Neutrophil (primary cell): ENCODE results near the gene TCF12.

Source experiments
- H3K27ac ChIP-seq: fragments of 200-600 bp; sonication (generic); 2 replicates; pipeline ENCODE4 v1.5.1; 2016; ENCODE audit warnings: mild to moderate bottlenecking, moderate library complexity
- H3K27me3 ChIP-seq: fragments of 200-600 bp; sonication (generic); 2 replicates; pipeline ENCODE4 v1.6.0; 2016; ENCODE audit warnings: mild to moderate bottlenecking
- H3K36me3 ChIP-seq: fragments of 200-600 bp; sonication (generic); 2 replicates; pipeline ENCODE4 v1.5.1; 2017
- H3K4me1 ChIP-seq, 2 experiments: fragments of 200-600 bp in 1 of 2; sonication (generic) in 1 of 2; 1 replicate in 1 of 2; 2 replicates in 1 of 2; pipeline versions ENCODE4 v1.5.1 to v1.6.1; 2013 to 2016; ENCODE audit warnings: low read depth in 1 of 2, low read length in 1 of 2, mild to moderate bottlenecking in 1 of 2, moderate library complexity in 1 of 2; ENCODE audit not compliant: control insufficient read depth in 1 of 2, insufficient read depth in 1 of 2
- H3K4me3 ChIP-seq, 2 experiments: fragments of 200-600 bp in 1 of 2; sonication (generic) in 1 of 2; 1 replicate in 1 of 2; 2 replicates in 1 of 2; pipeline ENCODE4 v1.5.1; 2013 to 2016; ENCODE audit warnings: low read depth in 1 of 2, low read length in 1 of 2, mild to moderate bottlenecking in 1 of 2, moderate library complexity in 1 of 2
- H3K9me3 ChIP-seq: fragments of 200-600 bp; sonication (generic); 2 replicates; pipeline ENCODE4 v1.5.1; 2016
- TF ChIP-seq, protein P1 (sequence below): fragments of 200-600 bp; sonication (generic); IDR thresholded peaks from 2 replicates; pipeline ENCODE4 v1.5.1; 2016; ENCODE audit warnings: antibody characterized with exemption

Gene TCF12

DNA sequence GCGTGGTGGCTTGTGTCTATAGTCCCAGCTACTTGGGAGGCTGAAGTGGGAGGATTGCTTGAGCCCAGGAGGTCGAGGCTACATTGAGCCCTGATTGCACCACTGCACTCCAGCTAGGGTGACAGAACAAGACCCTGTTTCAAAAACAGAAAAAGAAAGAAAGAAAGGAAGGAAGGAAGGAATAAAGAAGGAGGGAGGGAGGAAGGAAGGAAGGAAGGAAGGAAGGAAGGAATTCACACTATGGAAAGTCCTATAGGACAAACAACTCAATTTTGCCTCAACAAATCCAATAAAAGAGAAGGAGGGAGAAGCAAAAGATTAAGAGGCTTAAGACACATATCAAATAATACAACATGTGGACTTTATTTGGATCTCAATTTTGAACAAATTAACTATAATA lies 16.5 kb upstream of the TCF12 start:
- TF ChIP-seq, protein P1, sequence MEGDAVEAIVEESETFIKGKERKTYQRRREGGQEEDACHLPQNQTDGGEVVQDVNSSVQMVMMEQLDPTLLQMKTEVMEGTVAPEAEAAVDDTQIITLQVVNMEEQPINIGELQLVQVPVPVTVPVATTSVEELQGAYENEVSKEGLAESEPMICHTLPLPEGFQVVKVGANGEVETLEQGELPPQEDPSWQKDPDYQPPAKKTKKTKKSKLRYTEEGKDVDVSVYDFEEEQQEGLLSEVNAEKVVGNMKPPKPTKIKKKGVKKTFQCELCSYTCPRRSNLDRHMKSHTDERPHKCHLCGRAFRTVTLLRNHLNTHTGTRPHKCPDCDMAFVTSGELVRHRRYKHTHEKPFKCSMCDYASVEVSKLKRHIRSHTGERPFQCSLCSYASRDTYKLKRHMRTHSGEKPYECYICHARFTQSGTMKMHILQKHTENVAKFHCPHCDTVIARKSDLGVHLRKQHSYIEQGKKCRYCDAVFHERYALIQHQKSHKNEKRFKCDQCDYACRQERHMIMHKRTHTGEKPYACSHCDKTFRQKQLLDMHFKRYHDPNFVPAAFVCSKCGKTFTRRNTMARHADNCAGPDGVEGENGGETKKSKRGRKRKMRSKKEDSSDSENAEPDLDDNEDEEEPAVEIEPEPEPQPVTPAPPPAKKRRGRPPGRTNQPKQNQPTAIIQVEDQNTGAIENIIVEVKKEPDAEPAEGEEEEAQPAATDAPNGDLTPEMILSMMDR, result no peak
- Histone ChIP-seq H3K27ac (no peak overlapping the region), H3K9me3 (no peaks in the 10 kb centered on the region), H3K36me3 (no peaks in the 10 kb centered on the region), H3K27me3 (no peaks in the 10 kb centered on the region), H3K4me3 (no peak overlapping the region), H3K4me1 (no peaks in the 10 kb centered on the region)

DNA sequence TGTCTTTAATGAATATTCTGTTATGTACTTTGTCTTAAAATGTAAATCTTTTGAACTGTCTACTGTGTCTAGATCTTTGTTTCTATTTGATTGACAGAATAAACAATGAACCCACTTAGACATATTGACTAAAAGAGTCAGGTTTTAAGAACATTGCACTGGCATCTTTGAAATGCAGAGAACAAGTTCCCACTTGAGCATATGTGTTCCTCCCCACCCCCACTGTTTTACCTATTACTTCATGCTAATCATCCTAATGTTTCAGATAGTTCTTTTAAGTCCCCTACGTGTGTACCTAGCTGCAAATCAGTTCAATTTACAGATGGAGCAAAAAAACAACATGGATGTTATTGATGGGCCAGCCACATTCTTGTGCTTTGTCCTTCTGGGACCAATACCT lies 11.7 kb upstream of the TCF12 start:
- H3K4me1 ChIP-seq, result no peaks in the 10 kb centered on the region
- no peak overlapping the region for H3K27ac ChIP-seq
- TF ChIP-seq, protein P1, result no peak
- no peaks in the 10 kb centered on the region for H3K27me3 ChIP-seq
- H3K36me3 ChIP-seq, result no peaks in the 10 kb centered on the region
- no peaks in the 10 kb centered on the region for H3K9me3 ChIP-seq
- H3K4me3 ChIP-seq, result no peak overlapping the region

DNA sequence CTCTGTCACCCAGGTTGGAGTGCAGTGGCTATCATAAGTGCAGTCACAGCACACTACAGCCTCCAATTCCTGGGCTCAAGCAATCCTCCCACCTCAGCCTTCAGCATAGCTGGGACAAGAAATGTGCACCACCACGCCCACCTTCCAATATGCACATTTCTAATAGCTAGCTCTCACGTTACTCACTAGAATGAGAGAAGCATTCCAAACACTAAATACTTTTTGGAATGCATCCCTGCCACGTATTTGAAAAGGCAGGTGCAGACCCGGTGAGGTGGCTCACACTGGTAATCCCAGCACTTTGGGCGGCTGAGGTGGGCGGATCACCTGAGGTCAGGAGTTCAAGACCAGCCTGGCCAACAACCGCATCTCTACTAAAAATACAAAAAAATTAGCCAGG lies 7.6 kb upstream of the TCF12 start:
- Histone ChIP-seq H3K9me3 (no peaks in the 10 kb centered on the region), H3K36me3 (no peaks in the 10 kb centered on the region)
- TF ChIP-seq, protein P1, result no peak

DNA sequence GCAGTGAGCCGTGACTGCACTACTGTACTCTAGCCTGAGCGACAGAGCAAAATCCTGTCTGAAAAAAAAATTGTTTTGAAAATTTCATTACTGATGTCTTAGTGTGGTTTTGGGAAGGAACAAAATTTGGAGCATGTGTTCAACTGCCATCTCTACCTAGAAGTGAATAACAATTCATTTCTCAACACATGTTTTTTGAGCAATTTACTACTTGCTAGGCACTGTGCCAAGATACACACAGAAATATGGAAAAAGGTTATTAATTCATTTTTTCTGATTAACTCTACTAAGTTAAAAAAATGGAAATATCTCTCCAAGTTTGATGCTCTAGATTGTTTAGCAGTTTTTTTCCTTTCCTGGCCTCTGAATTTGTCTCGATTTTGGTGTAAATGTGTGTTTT lies 5.2 kb upstream of the TCF12 start:
- Histone ChIP-seq H3K4me3 (no peak overlapping the region), H3K9me3 (no peaks in the 10 kb centered on the region), H3K27ac (no peak overlapping the region), H3K36me3 (no peaks in the 10 kb centered on the region), H3K27me3 (no peaks in the 10 kb centered on the region), H3K4me1 (peaks cover 6 to 9% of the 10 kb centered on the region in 2 experiments)
- TF ChIP-seq, protein P1, result no peak

More for the DNA sequence above, 7.6 kb upstream of the TCF12 start:
- Histone ChIP-seq H3K27ac (no peak overlapping the region), H3K4me3 (no peak overlapping the region), H3K4me1 (no peaks in the 10 kb centered on the region), H3K27me3 (no peaks in the 10 kb centered on the region)

DNA sequence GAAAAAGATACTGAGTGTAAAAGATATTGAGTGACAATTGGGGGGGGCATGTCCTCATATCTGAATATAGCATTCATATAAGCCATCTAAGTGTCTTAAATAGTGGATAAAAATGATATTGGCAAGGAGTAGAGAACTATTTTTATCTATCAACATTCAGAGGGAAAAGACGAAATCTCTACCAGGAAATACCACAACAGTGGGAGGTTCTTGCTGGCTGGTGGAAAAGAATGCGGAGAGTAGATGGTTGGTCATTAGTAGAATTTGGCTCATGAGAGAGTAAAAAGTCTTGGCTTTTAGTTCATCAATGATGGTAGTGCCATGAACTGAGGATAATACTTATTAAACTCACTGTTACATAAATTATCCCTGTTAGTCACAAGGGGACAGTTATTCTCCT lies 4.8 kb upstream of the TCF12 start:
- H3K4me1 ChIP-seq, result peaks cover 6 to 9% of the 10 kb centered on the region in 2 experiments
- H3K4me3 ChIP-seq, result no peak overlapping the region
- no peak overlapping the region for H3K27ac ChIP-seq
- TF ChIP-seq, protein P1, result no peak
- no peaks in the 10 kb centered on the region for H3K9me3 ChIP-seq
- no peaks in the 10 kb centered on the region for H3K36me3 ChIP-seq
- no peaks in the 10 kb centered on the region for H3K27me3 ChIP-seq

DNA sequence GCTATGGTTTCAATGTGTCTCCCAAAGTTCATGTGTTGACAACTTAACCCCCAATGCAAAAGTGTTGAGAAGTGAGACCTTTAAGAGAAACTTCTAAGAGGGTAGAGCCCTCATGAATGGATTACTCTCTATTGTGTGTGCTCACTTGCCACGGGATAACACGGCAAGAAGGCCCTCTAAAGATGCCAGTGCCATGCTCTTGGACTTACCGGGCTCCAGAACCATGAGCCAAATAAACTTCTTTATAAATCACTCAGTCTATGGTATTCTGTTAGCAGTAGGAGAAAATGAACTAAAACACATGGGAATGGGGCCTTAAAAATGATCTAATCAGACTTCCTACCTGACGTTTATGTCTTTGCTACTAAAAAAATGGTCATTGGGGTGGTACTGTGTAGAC lies 2.6 kb upstream of the TCF12 start:
- TF ChIP-seq, protein P1, result no peak
- Histone ChIP-seq H3K4me3 (no peak overlapping the region), H3K27me3 (no peaks in the 10 kb centered on the region), H3K4me1 (peaks cover 11 to 17% of the 10 kb centered on the region in 2 experiments), H3K36me3 (no peaks in the 10 kb centered on the region), H3K9me3 (no peaks in the 10 kb centered on the region), H3K27ac (no peak overlapping the region)
